GM13977 (cell line): ENCODE results near the gene DTX3.

Experiments
- DNase-seq: peaks from one replicate; pipeline ENCODE4 v3.0.0; 2012; ENCODE audit warnings: low spot score
- in situ Hi-C: fragments of 300-500 bp; cut with MboI; formaldehyde crosslinking; loops from one replicate; pipeline ENCODE4 v1.12.0; 2022; ENCODE audit warnings: low sequenced_read_pairs, low pct_unique_long_range_greater_than_20kb, mixed read lengths, inconsistent platforms; ENCODE audit not compliant: unreplicated experiment
- TF ChIP-seq, protein P1 (sequence below): IDR thresholded peaks from 2 replicates; pipeline ENCODE4 v1.5.1; 2012; ENCODE audit warnings: mild to moderate bottlenecking, control low read depth; ENCODE audit not compliant: insufficient read depth; ENCODE audit errors: extremely low read depth, missing control alignments

The DTX3 gene

DNA sequence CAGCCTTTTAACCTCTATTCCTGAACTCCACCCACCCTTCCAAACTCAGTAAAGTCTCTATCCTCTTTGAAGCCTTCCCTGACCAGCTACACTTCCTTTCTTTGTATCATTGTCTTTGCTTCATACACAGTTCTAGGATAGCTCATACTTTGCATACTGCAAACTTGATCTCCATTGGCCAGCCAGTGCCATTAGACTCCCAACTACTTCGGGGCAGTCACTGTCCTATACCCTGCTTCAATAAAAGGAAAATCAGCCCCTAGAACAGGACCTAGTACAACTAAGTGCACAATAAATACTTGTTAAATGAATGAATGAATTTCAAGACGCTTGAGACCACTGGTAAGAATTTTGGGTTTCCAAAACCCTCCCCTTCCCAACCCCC is 14.2 kb upstream of the DTX3 start:
- in situ Hi-C loops, result no loop called here
- TF ChIP-seq, protein P1, sequence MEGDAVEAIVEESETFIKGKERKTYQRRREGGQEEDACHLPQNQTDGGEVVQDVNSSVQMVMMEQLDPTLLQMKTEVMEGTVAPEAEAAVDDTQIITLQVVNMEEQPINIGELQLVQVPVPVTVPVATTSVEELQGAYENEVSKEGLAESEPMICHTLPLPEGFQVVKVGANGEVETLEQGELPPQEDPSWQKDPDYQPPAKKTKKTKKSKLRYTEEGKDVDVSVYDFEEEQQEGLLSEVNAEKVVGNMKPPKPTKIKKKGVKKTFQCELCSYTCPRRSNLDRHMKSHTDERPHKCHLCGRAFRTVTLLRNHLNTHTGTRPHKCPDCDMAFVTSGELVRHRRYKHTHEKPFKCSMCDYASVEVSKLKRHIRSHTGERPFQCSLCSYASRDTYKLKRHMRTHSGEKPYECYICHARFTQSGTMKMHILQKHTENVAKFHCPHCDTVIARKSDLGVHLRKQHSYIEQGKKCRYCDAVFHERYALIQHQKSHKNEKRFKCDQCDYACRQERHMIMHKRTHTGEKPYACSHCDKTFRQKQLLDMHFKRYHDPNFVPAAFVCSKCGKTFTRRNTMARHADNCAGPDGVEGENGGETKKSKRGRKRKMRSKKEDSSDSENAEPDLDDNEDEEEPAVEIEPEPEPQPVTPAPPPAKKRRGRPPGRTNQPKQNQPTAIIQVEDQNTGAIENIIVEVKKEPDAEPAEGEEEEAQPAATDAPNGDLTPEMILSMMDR, result no peak
- DNase-seq, result no peak

DNA sequence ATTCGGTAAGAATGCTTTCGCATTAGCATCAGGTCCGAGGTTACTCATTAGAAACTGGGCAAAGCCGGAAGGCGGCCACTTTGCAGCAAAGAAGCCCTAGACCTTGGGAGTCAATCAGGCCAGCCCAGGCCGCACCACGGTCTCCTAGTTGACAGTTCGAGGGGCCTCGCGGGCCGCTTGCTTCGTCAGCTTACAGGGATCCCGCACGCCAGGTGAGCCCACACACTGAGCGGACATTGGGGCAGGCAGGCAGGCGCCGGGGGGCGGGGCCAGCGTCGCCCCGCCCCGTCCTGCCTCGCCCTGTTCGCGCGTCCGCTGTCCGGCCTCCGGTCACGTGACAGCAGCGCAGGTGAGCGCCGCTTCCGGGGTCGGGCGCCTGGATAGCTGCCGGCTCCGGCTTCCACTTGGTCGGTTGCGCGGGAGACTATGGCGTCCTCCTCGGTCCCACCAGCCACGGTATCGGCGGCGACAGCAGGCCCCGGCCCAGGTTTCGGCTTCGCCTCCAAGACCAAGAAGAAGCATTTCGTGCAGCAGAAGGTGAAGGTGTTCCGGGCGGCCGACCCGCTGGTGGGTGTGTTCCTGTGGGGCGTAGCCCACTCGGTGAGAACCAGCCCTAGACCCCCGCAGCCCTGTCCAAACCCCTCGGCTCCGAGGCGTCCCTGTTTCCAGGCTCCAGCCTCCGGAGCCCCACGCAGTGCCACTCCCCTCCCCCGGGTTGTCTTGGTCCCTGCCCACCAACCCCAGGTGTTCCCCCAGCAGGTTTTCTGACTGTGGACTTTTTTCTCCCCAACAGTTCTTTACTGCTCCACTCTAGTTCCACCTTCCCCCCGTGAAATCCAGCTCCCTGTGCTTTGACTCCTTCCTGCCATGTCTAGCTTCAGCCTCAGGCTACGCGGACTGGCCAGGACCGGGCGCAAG is 13.5 kb upstream of the DTX3 start, which contains the start of gene PIP4K2C:
Gene PIP4K2C (plus strand): TSS at position 329 of the 918 bp plus-strand sequence. CDS start 98 bp downstream, at position 427.
- TF ChIP-seq, protein P1, result no peak
- in situ Hi-C loops, result no loop called here
- DNase-seq, result peak; percentile 95

DNA sequence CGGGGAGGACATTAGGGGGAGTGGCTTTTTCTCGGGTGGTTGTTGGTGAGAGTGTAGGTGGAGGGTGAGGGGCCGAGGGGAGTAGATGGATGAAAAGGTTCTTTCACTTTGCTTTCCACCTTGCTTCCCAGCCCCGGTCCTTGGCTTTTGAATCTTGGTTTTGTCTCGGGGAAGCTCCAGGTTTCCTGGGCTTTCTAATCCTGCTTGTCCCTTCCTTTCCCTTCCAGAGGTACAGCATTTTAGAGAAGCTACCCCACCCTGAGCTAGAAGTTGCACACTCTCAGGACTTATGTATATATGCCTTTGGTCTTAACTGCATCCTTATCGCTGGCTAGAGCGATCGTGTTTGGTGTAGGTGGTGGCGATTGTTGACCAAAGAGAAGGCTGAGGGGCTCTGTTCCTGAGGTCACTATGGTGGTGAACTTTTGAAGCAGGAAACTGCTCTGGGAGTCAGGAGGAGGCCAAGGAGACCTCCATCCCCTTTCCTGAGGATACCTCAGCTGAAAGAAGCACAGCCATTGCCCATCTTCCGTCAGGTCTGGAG is 12.8 kb upstream of the DTX3 start:
- in situ Hi-C loops, result no loop called here
- TF ChIP-seq, protein P1, result no peak
- no peak for DNase-seq

DNA sequence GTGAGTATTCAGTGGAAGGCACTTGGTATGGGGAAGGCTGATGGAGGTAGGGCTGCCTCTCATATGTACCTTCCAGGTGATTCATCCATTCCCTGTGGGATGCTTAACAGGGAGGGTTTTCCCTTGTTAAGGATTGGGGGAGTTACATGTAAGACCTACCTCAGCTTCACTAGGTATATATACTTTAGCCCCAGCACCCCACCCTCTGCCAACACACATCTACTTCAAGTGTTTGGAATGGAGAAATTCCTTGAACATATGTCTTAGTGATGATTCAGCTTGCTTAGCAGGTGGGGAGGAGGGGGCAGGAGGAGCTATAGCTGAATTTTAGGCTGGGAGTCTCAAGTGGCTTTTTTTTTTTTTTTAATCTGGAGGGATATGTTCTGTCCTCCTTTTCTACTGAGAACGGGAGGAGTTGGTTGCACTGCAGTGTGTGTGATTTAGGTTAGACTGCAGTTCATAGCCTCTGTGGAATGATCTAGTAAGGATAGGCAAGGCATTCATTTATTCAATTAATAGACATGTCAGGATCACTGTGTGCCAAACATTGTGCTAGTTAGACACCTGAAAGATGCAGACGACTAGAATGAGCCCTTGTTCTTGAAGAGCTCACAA is 12.0 kb upstream of the DTX3 start:
- no peak for DNase-seq
- in situ Hi-C loops, result no loop called here
- TF ChIP-seq, protein P1, result no peak

DNA sequence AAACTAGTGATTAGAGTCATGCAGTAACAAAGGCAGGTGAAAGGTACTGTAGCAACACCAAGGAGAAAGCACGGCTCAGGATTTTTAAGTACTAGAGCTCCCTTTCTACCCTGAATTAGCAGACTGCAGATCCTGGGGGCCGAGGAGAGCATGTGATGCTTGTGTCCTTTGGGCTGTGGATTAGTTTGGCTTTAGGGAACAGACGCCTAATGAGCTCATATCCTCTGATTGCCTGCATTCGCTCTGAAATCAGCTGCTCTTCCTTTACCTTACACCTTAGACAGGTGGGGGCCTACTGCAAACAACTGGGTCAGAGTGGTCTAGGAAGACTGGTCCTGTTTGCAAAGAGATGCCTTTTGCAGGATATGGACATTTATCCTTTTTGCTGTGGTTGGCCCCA is 11.4 kb upstream of the DTX3 start:
- TF ChIP-seq, protein P1, result no peak
- in situ Hi-C loops, result no loop called here
- no peak for DNase-seq

DNA sequence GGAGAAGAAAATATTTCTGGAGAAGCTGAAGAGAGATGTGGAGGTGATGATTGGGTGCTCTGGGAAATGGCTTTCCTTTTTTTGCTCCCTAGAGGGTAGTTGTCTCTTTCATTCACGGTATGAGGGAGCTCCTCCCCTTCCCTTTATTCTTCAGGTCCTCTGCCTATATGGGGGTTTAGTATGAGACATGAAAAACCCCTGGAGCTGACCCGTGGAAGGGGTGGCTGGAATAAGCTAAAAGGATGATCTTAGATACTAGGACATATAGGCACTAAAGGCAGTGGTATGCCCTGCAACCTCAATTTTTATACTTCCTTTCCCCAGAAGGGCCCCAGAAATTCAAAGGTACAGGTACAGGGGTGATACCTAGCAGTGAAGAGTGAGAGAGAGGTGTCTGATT is 4.2 kb upstream of the DTX3 start:
- no peak for DNase-seq
- in situ Hi-C loops, result no loop called here
- TF ChIP-seq, protein P1, result no peak
